ENCODE measurements around the gene ATXN2. TPM values are rescaled to one million over a fixed set of nuclear protein-coding genes. Genes with fewer than 3 reads are reported as not detected.
"Not testable (repeated sequence)": the region's sequence is repeated elsewhere in the genome, so short reads cannot be mapped to it uniquely, and the experiment has no call there.

Gene ATXN2
- total and polyA plus RNA-seq, 2 donors from 2014 or later = 27.1 to 56.5 TPM

- peaks cover 0 to 9% (median 2%) of the 10 kb centered on the region in 3 donors for H3K4me1 ChIP-seq (ENCODE audit: control insufficient read depth in 2 of 3, insufficient read depth in 2 of 3, low read depth in 1 of 3, low read length in 3 of 3)
- H3K36me3 ChIP-seq (ENCODE audit: control insufficient read depth in 2 of 3, insufficient read depth in 3 of 3, low read length in 3 of 3) = peaks cover 0 to 2% (median 0%) of the 10 kb centered on the region in 3 donors
- H3K4me3 ChIP-seq (ENCODE audit: low read length in 3 of 3) = no peak overlapping the region
- DNase-seq (no peak), FAIRE-seq (no peak)
- no peaks in the 10 kb centered on the region for H3K9me3 ChIP-seq (ENCODE audit: control insufficient read depth in 2 of 3, insufficient read depth in 1 of 3, low read length in 3 of 3)
- intact Hi-C loops (cut with DNase I) = no loop called here
- H3K9ac ChIP-seq (ENCODE audit: low read length in 3 of 3) = no peak overlapping the region
- TF ChIP-seq CTCF (IDR thresholded peaks at IDR 0.05; ENCODE audit: borderline replicate concordance, extremely low read depth, insufficient read depth) = no peak
- H3K27me3 ChIP-seq (ENCODE audit: control insufficient read depth, insufficient read depth, low read length) = no peaks in the 10 kb centered on the region
- no peak overlapping the region for H3K27ac ChIP-seq (ENCODE audit: low read depth in 2 of 2, low read length in 2 of 2)
Measured at GRCh38 chr12:111557271-111558106, 41.6 kb downstream of the ATXN2 start.

DNA sequence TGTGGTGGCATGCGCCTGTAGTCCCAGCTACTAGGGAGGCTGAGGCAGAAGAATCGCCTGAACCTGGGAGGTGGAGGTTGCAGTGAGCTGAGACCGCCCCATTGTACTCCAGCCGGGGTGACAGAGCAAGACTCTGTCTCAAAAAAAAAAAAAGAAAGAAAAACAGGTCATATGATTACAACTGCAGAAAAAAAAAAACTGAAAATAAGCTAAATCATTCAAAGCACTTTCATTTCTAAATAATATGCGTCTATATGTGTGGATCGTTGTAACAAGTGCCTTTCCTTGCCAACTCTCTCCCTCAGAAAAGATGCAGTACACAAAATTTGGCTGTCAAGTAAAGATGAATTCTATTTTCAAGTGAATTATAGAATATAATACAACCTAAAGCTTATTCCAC, 42.4 kb downstream of the ATXN2 start:
- Histone ChIP-seq H3K4me1 (ENCODE audit: control insufficient read depth in 2 of 3, insufficient read depth in 2 of 3, low read depth in 1 of 3, low read length in 3 of 3) (peaks cover 0 to 9% (median 0%) of the 10 kb centered on the region in 3 donors), H3K4me3 (ENCODE audit: low read length in 3 of 3) (no peak overlapping the region), H3K36me3 (ENCODE audit: control insufficient read depth in 2 of 3, insufficient read depth in 3 of 3, low read length in 3 of 3) (peaks cover 0 to 2% (median 0%) of the 10 kb centered on the region in 3 donors), H3K27me3 (ENCODE audit: control insufficient read depth, insufficient read depth, low read length) (no peaks in the 10 kb centered on the region), H3K9ac (ENCODE audit: low read length in 3 of 3) (no peak overlapping the region), H3K9me3 (ENCODE audit: control insufficient read depth in 2 of 3, insufficient read depth in 1 of 3, low read length in 3 of 3) (no peaks in the 10 kb centered on the region), H3K27ac (ENCODE audit: low read depth in 2 of 2, low read length in 2 of 2) (no peak overlapping the region)
- FAIRE-seq = no peak
- intact Hi-C loops (cut with DNase I) = no loop called here
- no peak for TF ChIP-seq CTCF (IDR thresholded peaks at IDR 0.05; ENCODE audit: borderline replicate concordance, extremely low read depth, insufficient read depth)
- DNase-seq = no peak

DNA sequence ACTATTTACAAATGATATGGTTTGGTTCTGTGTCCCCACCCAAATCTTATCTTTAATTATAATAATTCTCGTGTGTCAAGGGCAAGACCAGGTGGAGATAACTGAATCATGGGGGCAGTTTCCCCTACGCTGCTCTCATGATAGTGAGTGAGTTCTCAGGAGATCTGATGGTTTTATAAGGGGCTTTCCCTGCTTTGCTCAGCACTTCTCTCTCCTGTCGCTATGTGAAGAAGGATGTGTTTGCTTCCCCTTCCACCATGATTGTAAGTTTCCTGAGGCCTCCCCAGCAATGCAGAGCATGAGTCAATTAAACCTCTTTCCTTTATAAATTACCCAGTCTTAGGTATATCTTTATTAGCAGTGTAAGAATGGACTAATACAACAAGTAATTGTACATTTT, 43.8 kb downstream of the ATXN2 start:
- FAIRE-seq; H3K9ac ChIP-seq (ENCODE audit: low read length in 3 of 3); H3K4me1 ChIP-seq (ENCODE audit: control insufficient read depth in 2 of 3, insufficient read depth in 2 of 3, low read depth in 1 of 3, low read length in 3 of 3); H3K36me3 ChIP-seq (ENCODE audit: control insufficient read depth in 2 of 3, insufficient read depth in 3 of 3, low read length in 3 of 3); intact Hi-C loops (cut with DNase I); H3K27ac ChIP-seq (ENCODE audit: low read depth in 2 of 2, low read length in 2 of 2); DNase-seq; H3K9me3 ChIP-seq (ENCODE audit: control insufficient read depth in 2 of 3, insufficient read depth in 1 of 3, low read length in 3 of 3); H3K4me3 ChIP-seq (ENCODE audit: low read length in 3 of 3); H3K27me3 ChIP-seq (ENCODE audit: control insufficient read depth, insufficient read depth, low read length): not testable (repeated sequence)

GRCh38 chr12:111546758-111547383, 52.2 kb downstream of the ATXN2 start:
- no peak for DNase-seq
- H3K4me1 ChIP-seq (ENCODE audit: control insufficient read depth in 2 of 3, insufficient read depth in 2 of 3, low read depth in 1 of 3, low read length in 3 of 3) = no peaks in the 10 kb centered on the region
- H3K4me3 ChIP-seq (ENCODE audit: low read length in 3 of 3) = no peak overlapping the region
- FAIRE-seq = no peak
- no peak overlapping the region for H3K9ac ChIP-seq (ENCODE audit: low read length in 3 of 3)
- H3K9me3 ChIP-seq (ENCODE audit: control insufficient read depth in 2 of 3, insufficient read depth in 1 of 3, low read length in 3 of 3) = no peaks in the 10 kb centered on the region
- no peak overlapping the region for H3K27ac ChIP-seq (ENCODE audit: low read depth in 2 of 2, low read length in 2 of 2)
- peaks cover 2 to 24% (median 12%) of the 10 kb centered on the region in 3 donors for H3K36me3 ChIP-seq (ENCODE audit: control insufficient read depth in 2 of 3, insufficient read depth in 3 of 3, low read length in 3 of 3)
- no peak for TF ChIP-seq CTCF (IDR thresholded peaks at IDR 0.05; ENCODE audit: borderline replicate concordance, extremely low read depth, insufficient read depth)
- no peaks in the 10 kb centered on the region for H3K27me3 ChIP-seq (ENCODE audit: control insufficient read depth, insufficient read depth, low read length)
- intact Hi-C loops (cut with DNase I) = no loop called here
